Measurements from ENCODE around the gene VAMP8.
A peak's percentile ranks its signal among the peaks of the same experiment; 100 is the strongest.
"Not testable (repeated sequence)": the region's sequence is repeated elsewhere in the genome, so short reads cannot be mapped to it uniquely, and the experiment has no call there.

Gene VAMP8

GRCh38 chr2:85599468-85600234 is 22.3 kb downstream of the VAMP8 start:
- no peak overlapping the region for H3K4me3 ChIP-seq (replicated peaks; ENCODE audit: low read depth, low read length)
- DNase-seq (ENCODE audit: low read depth) = no peak
- no peak for TF ChIP-seq CTCF (IDR thresholded peaks at IDR 0.05; ENCODE audit: low read length, missing control alignments)

- H3K4me3 ChIP-seq (replicated peaks; ENCODE audit: low read depth, low read length) = no peak overlapping the region
- no peak for TF ChIP-seq CTCF (IDR thresholded peaks at IDR 0.05; ENCODE audit: low read length, missing control alignments)
- DNase-seq (ENCODE audit: low read depth) = no peak
Observed at GRCh38 chr2:85600235-85600575, 22.8 kb downstream of the VAMP8 start.

GRCh38 chr2:85600951-85601770 is 23.8 kb downstream of the VAMP8 start:
- H3K4me3 ChIP-seq (replicated peaks; ENCODE audit: low read depth, low read length) = peak overlapping the region; percentile 95
- TF ChIP-seq CTCF (IDR thresholded peaks at IDR 0.05; ENCODE audit: low read length, missing control alignments) = no peak
- DNase-seq (ENCODE audit: low read depth) = no peak

- H3K4me3 ChIP-seq (replicated peaks; ENCODE audit: low read depth, low read length) = peak overlapping the region; percentile 95
- TF ChIP-seq CTCF (IDR thresholded peaks at IDR 0.05; ENCODE audit: low read length, missing control alignments) = no peak
- peak; percentile 58 for DNase-seq (ENCODE audit: low read depth)
Observed at GRCh38 chr2:85601771-85602475, 24.5 kb downstream of the VAMP8 start.

- no peak for TF ChIP-seq CTCF (IDR thresholded peaks at IDR 0.05; ENCODE audit: low read length, missing control alignments)
- peak; percentile 92 for DNase-seq (ENCODE audit: low read depth)
- peak within 1 kb of the TSS; percentile 95 for H3K4me3 ChIP-seq (replicated peaks; ENCODE audit: low read depth, low read length)
Observed at GRCh38 chr2:85602476-85603234, 25.3 kb downstream of the VAMP8 start, which contains the start of gene TMEM150A. TMEM150A (minus strand) TSS chr2:85602698; CDS start chr2:85601948, 750 bp downstream.

GRCh38 chr2:85604133-85604444 is 26.7 kb downstream of the VAMP8 start:
- H3K4me3 ChIP-seq (replicated peaks; ENCODE audit: low read depth, low read length) = peak overlapping the region; percentile 95
- DNase-seq (ENCODE audit: low read depth) = not testable (repeated sequence)
